ENCODE data around the gene YJEFN3. TPM values are rescaled to one million over a fixed set of nuclear protein-coding genes. Genes with fewer than 3 reads are reported as not detected.

The YJEFN3 gene
- total and polyA plus RNA-seq, 2 of the 8 experiments (the other 6 are each of a cell fraction or from before 2014, with no cell fraction given), result 5.7 to 9.4 TPM

DNA sequence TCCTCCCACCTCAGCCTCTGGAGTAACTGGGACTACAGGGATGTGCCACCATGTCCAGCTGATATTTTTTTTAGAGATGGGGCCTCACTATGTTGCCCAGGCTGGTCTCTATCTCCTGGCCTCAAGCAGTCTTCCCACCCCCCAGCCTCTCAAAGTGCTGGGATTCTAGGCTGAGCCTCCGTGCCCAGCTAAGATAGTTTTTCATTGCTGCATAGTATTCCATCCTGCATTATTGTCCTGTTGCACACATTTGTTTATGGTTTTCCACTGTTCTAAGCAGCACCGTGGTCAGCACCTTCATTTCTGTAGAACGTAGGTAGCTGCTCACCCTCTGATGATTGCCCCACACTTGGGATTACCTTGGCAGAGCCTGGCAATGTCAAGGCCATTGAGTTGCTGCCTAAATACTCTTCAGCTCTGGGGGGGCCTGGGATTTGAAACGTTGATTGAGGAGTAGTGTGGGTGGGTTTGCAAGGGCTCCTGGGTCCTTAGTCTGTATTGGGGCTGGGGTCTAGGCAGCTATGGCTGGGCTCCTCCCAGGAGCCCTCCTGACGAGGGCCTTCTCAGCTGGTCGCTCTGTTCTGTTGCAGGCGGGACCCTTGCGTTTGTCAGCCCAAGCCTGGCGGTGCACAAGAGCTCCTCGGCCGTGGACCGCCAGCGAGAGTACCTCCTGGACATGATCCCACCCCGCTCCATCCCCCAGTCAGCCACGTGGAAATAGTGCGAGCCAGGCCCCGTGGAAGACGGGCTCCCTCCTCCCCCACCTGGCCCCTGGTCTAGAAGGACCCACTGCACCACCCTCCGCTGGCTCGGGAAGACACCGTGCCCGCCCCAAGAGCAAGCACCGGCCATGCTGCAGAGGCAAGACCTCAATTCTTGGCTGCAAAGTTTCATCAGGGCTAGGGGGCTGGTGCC, 23.7 kb upstream of the YJEFN3 start:
- Histone ChIP-seq H3K9me3 (ENCODE audit: insufficient read depth in 2 of 2, low read depth in 1 of 2, low read length in 1 of 2) (no peaks in the 10 kb centered on the region), H3K56ac (replicated peaks; ENCODE audit: insufficient read length, low read depth, low read length) (no peak overlapping the region), H3K9ac (replicated peaks in 1 of 4; ENCODE audit: extremely low read depth in 1 of 4, low read depth in 3 of 4, low read length in 3 of 4) (no peak overlapping the region), H3K14ac (ENCODE audit: insufficient read length) (no peak overlapping the region), H4K91ac (replicated peaks; ENCODE audit: insufficient read length, low read length) (no peak overlapping the region), H3K4me2 (ENCODE audit: insufficient read depth in 1 of 2, low read depth in 2 of 2, low read length in 2 of 2) (no peak overlapping the region), H2BK20ac (ENCODE audit: low read length) (no peak overlapping the region), H4K20me1 (replicated peaks in 1 of 2; ENCODE audit: control insufficient read depth in 1 of 2, insufficient read depth in 2 of 2, low read length in 2 of 2) (peaks cover 0 to 8% of the 10 kb centered on the region in 2 experiments), H2BK120ac (replicated peaks; ENCODE audit: low read depth, low read length) (no peak overlapping the region), H4K5ac (ENCODE audit: insufficient read length, low read depth, low read length) (no peak overlapping the region), H2BK12ac (ENCODE audit: low read depth, low read length) (no peak overlapping the region), H3K27me3 (replicated peaks in 1 of 4; ENCODE audit: control insufficient read depth in 3 of 4, extremely low read depth in 1 of 4, insufficient read depth in 3 of 4, low read length in 3 of 4) (no peaks in the 10 kb centered on the region), H2BK5ac (ENCODE audit: low read depth, low read length) (no peak overlapping the region), H2AK5ac (ENCODE audit: low read depth, low read length) (no peak overlapping the region), H3K18ac (ENCODE audit: extremely low read depth, low read length) (no peak overlapping the region), H3K27ac (ENCODE audit: low read depth, low read length) (no peak overlapping the region), H4K8ac (ENCODE audit: extremely low read depth, insufficient read depth, low read length) (no peak overlapping the region; the same call in 1 of the 2 replicates), H3K79me2 (ENCODE audit: control insufficient read depth in 1 of 2, insufficient read depth in 2 of 2, low read length in 2 of 2) (no peaks in the 10 kb centered on the region), H2AFZ (ENCODE audit: low read length) (no peak overlapping the region), H2BK15ac (ENCODE audit: low read length) (no peak overlapping the region), H3K4ac (replicated peaks; ENCODE audit: insufficient read length, low read depth, low read length) (no peak overlapping the region), H3K4me1 (replicated peaks in 1 of 4; ENCODE audit: control insufficient read depth in 3 of 4, insufficient read depth in 4 of 4, low read length in 3 of 4) (no peaks in the 10 kb centered on the region), H3K23ac (ENCODE audit: insufficient read length) (no peak overlapping the region), H3K79me1 (ENCODE audit: low read depth, low read length) (peaks cover 4% of the 10 kb centered on the region), H3K36me3 (ENCODE audit: control insufficient read depth in 2 of 4, insufficient read depth in 4 of 4, low read length in 3 of 4) (peaks cover 21 to 61% (median 43%) of the 10 kb centered on the region in 4 experiments), H3K23me2 (ENCODE audit: low read depth, low read length) (peaks cover 2% of the 10 kb centered on the region; the same call in 1 of the 2 replicates), H3K4me3 (ENCODE audit: extremely low read depth in 1 of 4, insufficient read depth in 2 of 4, low read depth in 3 of 4, low read length in 4 of 4) (no peak overlapping the region)
- WGBS, 2 experiments (ENCODE audit: extremely low coverage in 1 of 2, insufficient coverage in 1 of 2, insufficient read length in 1 of 2, insufficient replicate concordance in 2 of 2, low coverage in 1 of 2, low lambda C conversion rate in 2 of 2, missing lambda C conversion rate in 1 of 2), result 92% methylated on average over 23 of the region's 23 CpGs; no CpG with 5 or more reads in 1 of the 2 experiments
- POLR2A ChIA-PET (ENCODE audit: partially characterized antibody), result interaction anchor here (0.6 to 1.3 kb wide), 3 partner anchors 9 to 100 kb away, joined by 3 to 7 read pairs (median 3); partner anchors contain the start of gene NDUFA13
- CTCF ChIA-PET (ENCODE audit: partially characterized antibody), result interaction anchor here (0.6 to 1.6 kb wide), 2 partner anchors 14 to 1352 kb away, joined by 3 to 6 read pairs; no protein-coding TSS in a partner anchor
- DNase-seq (ENCODE audit: low read depth in 1 of 2, low spot score in 2 of 2) (no peak), FAIRE-seq (no peak)
- no peak for TF ChIP-seq CBX8 (IDR thresholded peaks at IDR 0.05; ENCODE audit: borderline replicate concordance, low read depth, low read length)
- TF ChIP-seq CBX5 (IDR thresholded peaks at IDR 0.05; ENCODE audit: low read depth, low read length), result no peak
- TF ChIP-seq RXRA (IDR thresholded peaks at IDR 0.05; ENCODE audit: insufficient read depth, low read depth, low read length), result no peak
- TF ChIP-seq SIN3A (conservative IDR thresholded peaks at IDR 0.05 in 1 of 2, IDR thresholded peaks at IDR 0.05 in 1 of 2; ENCODE audit: low read depth in 1 of 2, low read length in 2 of 2), result no peak
- no peak for TF ChIP-seq SP1 (IDR thresholded peaks at IDR 0.05; ENCODE audit: low read depth, low read length)
- TF ChIP-seq ASH2L (IDR thresholded peaks at IDR 0.05; ENCODE audit: low read length), result no peak
- TF ChIP-seq SAP30 (IDR thresholded peaks at IDR 0.05; ENCODE audit: insufficient read depth, insufficient replicate concordance, low read length), result no peak
- TF ChIP-seq POLR2A (IDR thresholded peaks at IDR 0.05; ENCODE audit: control extremely low read depth in 1 of 2, low read depth in 2 of 2, low read length in 2 of 2), result no peak
- TF ChIP-seq ZNF274 (IDR thresholded peaks at IDR 0.05; ENCODE audit: borderline replicate concordance, extremely low read depth, low read length), result no peak
- no peak for TF ChIP-seq PHF8 (conservative IDR thresholded peaks at IDR 0.05; ENCODE audit: low read depth, low read length)
- TF ChIP-seq, protein P1, sequence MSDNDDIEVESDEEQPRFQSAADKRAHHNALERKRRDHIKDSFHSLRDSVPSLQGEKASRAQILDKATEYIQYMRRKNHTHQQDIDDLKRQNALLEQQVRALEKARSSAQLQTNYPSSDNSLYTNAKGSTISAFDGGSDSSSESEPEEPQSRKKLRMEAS (IDR thresholded peaks at IDR 0.05), result no peak
- no peak for TF ChIP-seq POU5F1 (IDR thresholded peaks at IDR 0.05; ENCODE audit: low read depth, low read length)

Data from H1 (cell line).